Neural cell (in vitro differentiated cells): ENCODE measurements around the gene VGF.

Experiments used
- CTCF ChIP-seq: fragments of 450-650 bp; IDR thresholded peaks from 2 replicates; pipeline ENCODE4 v1.5.1; 2014; ENCODE audit warnings: antibody characterized with exemption, mild to moderate bottlenecking, moderate library complexity; ENCODE audit not compliant: poor library complexity, severe bottlenecking
- EP300 ChIP-seq: fragments of 450-650 bp; conservative IDR thresholded peaks from 2 replicates; pipeline ENCODE4 v1.6.1; 2014; ENCODE audit warnings: antibody characterized with exemption, mild to moderate bottlenecking, moderate library complexity; ENCODE audit not compliant: poor library complexity, severe bottlenecking
- EZH2 ChIP-seq: fragments of 200-600, 300-800 bp; shearing (Covaris generic), sonication (generic); IDR thresholded peaks from 2 replicates; pipeline ENCODE4 v1.6.1; 2014; ENCODE audit warnings: antibody characterized with exemption, low read length, borderline replicate concordance, mild to moderate bottlenecking; ENCODE audit not compliant: insufficient read depth, poor library complexity, severe bottlenecking
- POLR2AphosphoS5 ChIP-seq: IDR thresholded peaks from 2 replicates; pipeline ENCODE4 v1.6.1; 2012
- RAD21 ChIP-seq: fragments of 450-650 bp; conservative IDR thresholded peaks from 2 replicates; pipeline ENCODE4 v1.6.1; 2014; ENCODE audit warnings: antibody characterized with exemption, mild to moderate bottlenecking, moderate library complexity
- SMC3 ChIP-seq: fragments of 450-650 bp; conservative IDR thresholded peaks from 2 replicates; pipeline ENCODE4 v1.6.1; 2014; ENCODE audit warnings: antibody characterized with exemption, mild to moderate bottlenecking, moderate library complexity; ENCODE audit not compliant: poor library complexity
- TAF1 ChIP-seq: IDR thresholded peaks from 2 replicates; pipeline ENCODE4 v1.6.1; 2012; ENCODE audit warnings: low read depth

GRCh38 chr7:101140746-101141382, 24.5 kb downstream of the VGF start:
- TF ChIP-seq EZH2 (no peak), CTCF (no peak), RAD21 (no peak), SMC3 (no peak), TAF1 (no peak), POLR2AphosphoS5 (no peak), EP300 (no peak)
